LNCAP (cell line): ENCODE data around the gene INSYN1.

ENCODE experiments used
- TF ChIP-seq, protein P1 (sequence below): fragments of 450-650 bp; IDR thresholded peaks from 2 replicates; pipeline ENCODE4 v1.5.1; 2017; ENCODE audit warnings: mild to moderate bottlenecking

The INSYN1 gene

DNA sequence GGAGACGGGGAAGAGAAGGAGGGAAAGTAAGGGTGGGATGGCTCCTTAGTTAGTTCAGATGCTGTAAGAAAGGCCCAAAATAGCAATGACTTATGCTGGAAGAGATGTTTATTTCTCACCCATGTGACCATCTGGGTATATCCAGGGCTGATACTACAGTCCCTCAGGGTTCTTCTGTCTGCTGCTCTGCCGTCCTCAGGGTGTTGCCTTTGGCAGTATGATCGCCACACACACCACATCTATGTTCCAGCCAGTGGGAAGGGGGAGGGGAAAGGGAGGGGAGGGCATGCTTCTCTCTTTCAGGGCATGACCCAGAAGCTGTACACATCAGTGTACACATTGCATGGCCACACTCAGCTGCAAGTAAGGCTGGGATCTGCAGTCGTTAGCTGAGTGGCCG is 58.7 kb downstream of the INSYN1 start:
- TF ChIP-seq, protein P1, sequence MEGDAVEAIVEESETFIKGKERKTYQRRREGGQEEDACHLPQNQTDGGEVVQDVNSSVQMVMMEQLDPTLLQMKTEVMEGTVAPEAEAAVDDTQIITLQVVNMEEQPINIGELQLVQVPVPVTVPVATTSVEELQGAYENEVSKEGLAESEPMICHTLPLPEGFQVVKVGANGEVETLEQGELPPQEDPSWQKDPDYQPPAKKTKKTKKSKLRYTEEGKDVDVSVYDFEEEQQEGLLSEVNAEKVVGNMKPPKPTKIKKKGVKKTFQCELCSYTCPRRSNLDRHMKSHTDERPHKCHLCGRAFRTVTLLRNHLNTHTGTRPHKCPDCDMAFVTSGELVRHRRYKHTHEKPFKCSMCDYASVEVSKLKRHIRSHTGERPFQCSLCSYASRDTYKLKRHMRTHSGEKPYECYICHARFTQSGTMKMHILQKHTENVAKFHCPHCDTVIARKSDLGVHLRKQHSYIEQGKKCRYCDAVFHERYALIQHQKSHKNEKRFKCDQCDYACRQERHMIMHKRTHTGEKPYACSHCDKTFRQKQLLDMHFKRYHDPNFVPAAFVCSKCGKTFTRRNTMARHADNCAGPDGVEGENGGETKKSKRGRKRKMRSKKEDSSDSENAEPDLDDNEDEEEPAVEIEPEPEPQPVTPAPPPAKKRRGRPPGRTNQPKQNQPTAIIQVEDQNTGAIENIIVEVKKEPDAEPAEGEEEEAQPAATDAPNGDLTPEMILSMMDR = no peak

DNA sequence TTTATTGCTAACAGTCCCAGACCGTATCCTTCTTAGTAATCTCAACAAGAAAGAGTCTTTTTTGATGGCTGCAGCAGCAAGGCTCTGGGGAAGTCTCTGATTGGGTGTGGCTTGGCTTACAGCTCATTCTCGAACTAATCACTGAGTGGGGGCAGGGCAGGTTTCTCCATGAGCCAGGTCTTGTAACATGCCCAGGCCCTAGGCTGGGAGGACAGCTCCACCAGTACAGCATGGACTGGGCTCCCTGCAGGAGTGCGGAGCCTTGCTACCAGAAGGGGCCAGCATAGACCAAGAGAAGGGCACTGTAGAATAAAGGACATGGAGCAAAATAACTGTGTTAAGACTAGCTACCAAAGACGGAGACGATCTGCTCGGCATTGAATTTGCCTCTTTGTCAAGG is 61.8 kb downstream of the INSYN1 start:
- TF ChIP-seq, protein P1 = no peak

DNA sequence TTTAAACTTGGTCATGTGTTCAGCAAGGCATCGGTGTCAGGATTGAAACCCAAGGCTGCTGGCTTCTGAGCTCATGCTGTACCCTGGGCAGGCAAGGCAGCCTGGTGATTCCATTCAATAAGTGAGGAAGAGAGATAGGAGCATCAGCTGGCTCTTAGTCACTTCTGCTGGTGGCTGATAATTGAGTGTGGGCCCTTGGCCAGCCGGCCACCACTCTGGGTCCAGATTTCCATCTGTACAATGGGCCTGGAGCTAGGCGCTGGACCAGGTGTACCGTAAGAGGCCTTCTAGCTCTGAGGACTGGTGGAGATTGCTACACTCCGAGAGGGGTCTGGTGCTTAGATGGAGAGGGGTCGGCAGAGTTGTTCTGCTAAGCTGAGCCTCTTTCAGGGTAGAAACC is 64.7 kb downstream of the INSYN1 start:
- TF ChIP-seq, protein P1 = no peak

DNA sequence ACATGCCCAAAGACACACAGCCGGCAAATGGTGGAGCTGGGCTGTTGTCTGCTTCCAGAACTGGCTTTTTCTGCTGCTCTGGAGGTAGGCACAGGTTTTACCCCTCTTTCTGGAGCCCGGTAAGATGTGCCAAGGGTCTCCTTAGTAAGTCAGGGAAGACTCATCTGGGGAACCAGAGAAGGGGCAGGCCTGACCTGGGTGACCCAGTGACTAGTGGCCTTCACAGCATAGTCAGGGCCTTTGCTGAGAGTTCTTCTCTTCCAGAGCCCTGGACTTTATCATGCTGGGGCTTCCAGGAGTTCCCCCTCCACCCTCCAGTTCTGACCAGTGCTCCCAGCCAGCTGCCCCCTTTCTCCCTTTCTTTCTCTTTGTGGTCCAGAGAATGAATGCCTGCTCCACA is 65.8 kb downstream of the INSYN1 start:
- TF ChIP-seq, protein P1 = no peak

DNA sequence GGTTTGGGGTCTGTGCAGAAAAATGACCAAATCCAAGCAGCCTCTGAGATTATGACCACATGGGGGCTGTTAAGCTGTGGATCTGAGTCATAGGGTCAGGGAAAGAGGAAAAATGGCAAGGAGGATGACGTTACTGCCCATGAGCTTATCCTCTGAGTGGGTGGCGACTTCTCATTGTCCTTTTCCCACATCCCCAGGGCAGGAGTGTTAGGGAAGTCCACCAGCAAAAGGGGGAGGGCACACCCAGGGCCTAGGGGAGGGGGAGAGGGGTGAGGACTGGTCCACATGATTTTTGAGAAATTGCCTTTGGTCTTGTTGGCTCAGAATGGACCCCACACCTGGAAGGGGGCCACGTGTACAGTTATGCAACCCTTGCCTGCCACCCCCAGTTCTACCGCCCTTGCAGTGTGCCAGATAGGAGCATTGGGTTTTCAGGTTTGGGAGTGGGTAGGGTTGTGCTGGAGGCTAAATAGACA is 66.3 kb downstream of the INSYN1 start:
- TF ChIP-seq, protein P1 = no peak

DNA sequence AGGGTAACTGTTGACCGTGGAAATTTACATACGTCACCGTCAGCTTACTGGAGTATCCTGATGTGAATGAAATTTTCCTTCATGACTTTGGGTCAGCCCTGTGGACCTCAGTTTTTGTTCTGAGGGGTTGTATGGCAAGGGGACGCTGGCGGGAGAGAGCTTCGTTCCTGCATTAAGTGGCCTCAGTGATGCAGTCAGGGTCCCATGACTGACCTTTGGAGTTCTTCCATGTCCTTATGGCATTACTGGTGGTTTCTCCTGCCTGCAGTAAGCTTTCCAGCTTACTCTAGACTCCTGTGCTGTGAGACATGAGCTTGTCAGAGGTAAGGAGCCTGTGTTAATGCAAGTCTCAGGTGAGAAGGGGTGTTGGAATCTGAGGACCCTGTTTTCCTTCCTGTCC is 67.2 kb downstream of the INSYN1 start:
- TF ChIP-seq, protein P1 = no peak
